GM12873 (cell line): ENCODE results near the gene TMEM223.

Source experiments
- CTCF ChIP-seq: IDR thresholded peaks from 2 replicates; pipeline ENCODE4 v1.5.1; 2012; ENCODE audit warnings: low read depth, mild to moderate bottlenecking, moderate library complexity, low read length, control low read depth; ENCODE audit not compliant: insufficient read depth; ENCODE audit errors: missing control alignments

Gene TMEM223

GRCh38 chr11:62805076-62805892 is 13.5 kb upstream of the TMEM223 start, which contains the start of gene NXF1:
TSS of gene NXF1 (minus strand) at chr11:62805440. CDS start at chr11:62805356, 84 bp downstream.
- peak; percentile 30 for TF ChIP-seq CTCF

- no peak for TF ChIP-seq CTCF
Measured at GRCh38 chr11:62804310-62805075, 12.7 kb upstream of the TMEM223 start.

GRCh38 chr11:62801071-62801470 is 9.3 kb upstream of the TMEM223 start:
- TF ChIP-seq CTCF = no peak

GRCh38 chr11:62799486-62799885 is 7.7 kb upstream of the TMEM223 start:
- TF ChIP-seq CTCF = no peak

- no peak for TF ChIP-seq CTCF
Measured at GRCh38 chr11:62796281-62796680, 4.5 kb upstream of the TMEM223 start.

- TF ChIP-seq CTCF = no peak
Measured at GRCh38 chr11:62794201-62794775, 2.5 kb upstream of the TMEM223 start.

GRCh38 chr11:62792202-62792575 is 383 bp upstream of the TMEM223 start:
- TF ChIP-seq CTCF = no peak
